Measurements from ENCODE around the gene MEIS2.

- TF ChIP-seq CTCF (IDR thresholded peaks at IDR 0.05), result no peak
- TF ChIP-seq POLR2A (IDR thresholded peaks at IDR 0.05), result no peak
- TF ChIP-seq EP300 (IDR thresholded peaks at IDR 0.05), result no peak
Measured at GRCh38 chr15:36905908-36906307, 194.4 kb downstream of the MEIS2 start.
